GM18861 (cell line): ENCODE measurements around the gene YTHDF1.

Experiments
- ATAC-seq: cut with Tn5 transposase; IDR thresholded peaks from one replicate; pipeline ENCODE4 v1.9.1; 2021; ENCODE audit not compliant: unreplicated experiment

The YTHDF1 gene

DNA sequence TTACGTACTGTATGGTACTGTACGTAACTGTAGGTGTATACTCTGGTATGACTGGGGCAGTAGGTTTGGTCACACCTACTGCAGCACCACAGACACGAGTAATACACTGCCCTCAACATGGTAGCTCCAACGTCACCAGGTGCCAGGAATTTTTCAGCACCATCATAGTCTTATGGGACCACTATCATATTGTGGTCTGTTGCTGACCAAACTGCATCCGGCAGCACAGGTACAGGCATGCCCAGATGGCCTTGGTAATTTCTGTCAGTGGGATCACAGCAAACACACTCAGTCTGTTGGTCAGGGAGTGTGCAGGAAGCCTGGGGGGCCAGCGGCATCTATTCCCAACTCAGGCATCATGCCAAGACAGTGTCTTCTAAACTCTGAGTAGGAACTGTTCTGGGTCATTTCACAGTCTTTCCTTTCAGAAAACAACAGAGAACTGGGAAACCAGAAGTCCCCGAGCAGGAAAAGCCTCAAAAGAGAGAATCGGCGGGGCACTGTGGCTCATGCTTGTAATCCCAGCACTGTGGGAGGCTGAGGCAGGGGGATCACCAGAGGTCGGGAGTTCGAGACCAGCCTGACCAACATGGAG lies 5.8 kb downstream of the YTHDF1 start:
- ATAC-seq: no peak

GRCh38 chr20:63208346-63208909 lies 7.5 kb downstream of the YTHDF1 start:
- ATAC-seq: no peak

- no peak for ATAC-seq
Observed at GRCh38 chr20:63206878-63207277, 9.1 kb downstream of the YTHDF1 start.

GRCh38 chr20:63205896-63206295 lies 10.0 kb downstream of the YTHDF1 start:
- no peak for ATAC-seq

GRCh38 chr20:63204362-63204761 lies 11.6 kb downstream of the YTHDF1 start:
- ATAC-seq: no peak

DNA sequence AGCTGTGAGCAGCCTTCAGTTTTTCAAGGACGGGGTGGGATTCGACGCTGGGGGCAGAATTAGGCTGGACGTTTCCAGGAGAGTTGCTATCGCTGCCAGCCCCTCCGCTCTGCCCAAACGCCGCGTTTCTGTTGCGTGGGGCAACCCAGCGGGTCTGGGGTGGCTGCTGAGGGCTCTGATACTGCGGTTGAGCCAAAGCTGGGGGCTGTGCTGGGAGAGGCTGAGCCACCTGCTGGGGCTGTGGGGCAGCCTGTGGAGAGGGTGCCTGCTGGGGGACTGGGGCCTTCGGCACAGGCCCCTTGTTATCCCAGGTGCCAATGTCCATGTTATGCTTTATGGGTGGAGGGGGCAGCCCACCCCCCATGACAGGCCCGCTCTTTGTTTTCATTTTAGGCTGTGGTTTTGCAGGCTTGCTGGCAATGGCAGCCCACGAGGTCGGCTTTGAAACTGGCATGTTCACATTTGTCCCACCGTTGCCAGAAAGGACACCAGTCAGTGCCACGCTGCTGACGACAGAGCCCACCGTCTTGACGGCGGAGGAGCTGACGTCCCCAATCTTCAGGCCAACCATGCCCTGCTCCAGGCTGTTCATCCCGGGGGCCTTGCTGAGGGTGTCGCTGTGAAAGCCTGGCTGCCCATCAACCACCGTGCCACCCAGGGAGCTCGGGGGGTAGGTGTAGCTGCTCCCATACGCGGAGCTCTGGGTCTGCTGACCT lies 13.0 kb downstream of the YTHDF1 start:
- ATAC-seq: no peak

GRCh38 chr20:63202021-63202420 lies 13.9 kb downstream of the YTHDF1 start:
- no peak for ATAC-seq

- ATAC-seq: no peak
Observed at GRCh38 chr20:63198606-63199005, 17.3 kb downstream of the YTHDF1 start.

- no peak for ATAC-seq
Observed at GRCh38 chr20:63196768-63197470, 19.0 kb downstream of the YTHDF1 start.

DNA sequence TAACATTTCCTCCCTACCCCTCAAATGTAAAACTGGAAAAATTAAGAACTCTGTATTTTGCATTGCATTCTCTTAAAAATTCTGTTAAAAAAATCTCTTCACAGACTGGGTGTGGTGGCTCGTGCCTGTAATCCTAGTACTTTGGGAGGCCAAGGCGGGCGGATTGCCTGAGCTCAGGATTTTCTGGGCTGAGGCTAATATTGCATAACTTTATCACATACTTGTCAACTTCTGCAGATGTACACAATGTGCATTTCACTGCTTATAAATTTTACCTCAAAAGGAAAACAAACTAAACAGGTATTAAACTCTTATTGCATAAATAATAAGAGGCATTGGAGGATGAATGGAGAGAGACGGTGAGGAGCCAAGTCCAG lies 21.1 kb downstream of the YTHDF1 start:
- ATAC-seq: no peak

- ATAC-seq: no peak
Observed at GRCh38 chr20:63194007-63194796, 21.7 kb downstream of the YTHDF1 start.

GRCh38 chr20:63192721-63193120 lies 23.2 kb downstream of the YTHDF1 start:
- no peak for ATAC-seq

GRCh38 chr20:63191400-63191799 lies 24.5 kb downstream of the YTHDF1 start:
- ATAC-seq: no peak

DNA sequence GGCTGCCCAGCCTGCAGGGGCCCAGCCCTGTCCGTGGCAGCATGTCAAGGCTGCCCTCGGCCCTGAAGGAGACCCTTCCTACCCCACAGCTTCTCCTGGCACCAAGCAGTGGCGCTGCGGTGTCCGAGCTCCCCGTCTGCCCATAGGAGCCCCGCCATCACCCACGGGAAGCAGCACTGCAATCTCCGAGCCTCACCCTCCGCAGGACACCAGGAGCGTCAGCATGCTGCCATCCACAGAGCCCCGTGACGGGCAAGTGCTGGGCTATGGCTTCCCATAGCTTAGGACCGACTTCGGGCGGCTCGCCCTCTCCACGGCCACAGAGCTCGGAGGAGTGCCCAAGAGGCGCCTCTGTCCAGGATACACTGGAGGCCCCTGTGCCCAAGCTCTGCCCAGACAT lies 25.1 kb downstream of the YTHDF1 start:
- ATAC-seq: no peak

- ATAC-seq: no peak
Observed at GRCh38 chr20:63189846-63190559, 25.9 kb downstream of the YTHDF1 start.

DNA sequence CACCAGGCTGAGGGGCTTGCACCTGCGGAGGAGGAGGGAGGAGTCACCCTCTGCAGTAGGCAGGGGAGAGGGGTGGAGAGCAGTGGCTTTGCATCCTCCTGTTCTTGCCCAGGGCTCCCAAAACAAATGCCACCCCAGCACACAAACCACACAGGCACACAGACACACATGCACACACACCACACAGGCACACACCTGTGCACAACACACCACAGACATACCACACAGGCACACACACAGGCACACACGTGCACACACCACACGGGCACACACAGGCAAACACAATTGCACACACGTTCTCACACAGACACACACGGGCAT lies 26.6 kb downstream of the YTHDF1 start:
- ATAC-seq: no peak

GRCh38 chr20:63188641-63189321 lies 27.1 kb downstream of the YTHDF1 start:
- ATAC-seq: no peak

- ATAC-seq: no peak
Observed at GRCh38 chr20:63188159-63188442, 27.8 kb downstream of the YTHDF1 start.

- ATAC-seq: no peak
Observed at GRCh38 chr20:63187338-63188158, 28.4 kb downstream of the YTHDF1 start.
